ENCODE measurements around the gene DACT3.

DACT3 gene

GRCh38 chr19:46610413-46610775 lies 50.6 kb downstream of the DACT3 start:
- DNase-seq, result no peak

- DNase-seq, result no peak
These were observed 51.2 kb downstream of the DACT3 start for GRCh38 chr19:46609511-46610412.

- no peak for DNase-seq
These were observed 52.2 kb downstream of the DACT3 start for GRCh38 chr19:46608581-46609345.

GRCh38 chr19:46608178-46608577 lies 52.8 kb downstream of the DACT3 start:
- DNase-seq, result no peak

- DNase-seq, result no peak
These were observed 53.5 kb downstream of the DACT3 start for GRCh38 chr19:46607448-46607841.

- DNase-seq, result no peak
These were observed 54.1 kb downstream of the DACT3 start for GRCh38 chr19:46606681-46607447.

- DNase-seq, result no peak
These were observed 55.0 kb downstream of the DACT3 start for GRCh38 chr19:46606019-46606418.

GRCh38 chr19:46605356-46605821 lies 55.6 kb downstream of the DACT3 start:
- no peak for DNase-seq

- no peak for DNase-seq
These were observed 56.1 kb downstream of the DACT3 start for GRCh38 chr19:46604781-46605355.

- DNase-seq, result no peak
These were observed 57.2 kb downstream of the DACT3 start for GRCh38 chr19:46603752-46604231.

- DNase-seq, result no peak
These were observed 57.8 kb downstream of the DACT3 start for GRCh38 chr19:46603195-46603637.

GRCh38 chr19:46602392-46603194 lies 58.4 kb downstream of the DACT3 start:
- no peak for DNase-seq

GRCh38 chr19:46601318-46602224 lies 59.4 kb downstream of the DACT3 start, which contains the start of gene CALM3:
CALM3 (plus strand) TSS chr19:46601330; CDS start chr19:46601435, 105 bp downstream.
- no peak for DNase-seq

- peak; percentile 97 to 98 for DNase-seq
These were observed 60.3 kb downstream of the DACT3 start for GRCh38 chr19:46600384-46601317.

- no peak for DNase-seq
These were observed 61.1 kb downstream of the DACT3 start for GRCh38 chr19:46599716-46600373.

- no peak for DNase-seq
These were observed 62.5 kb downstream of the DACT3 start for GRCh38 chr19:46598372-46598917.
